Kidney (tissue), 14 donors: ENCODE measurements around the gene PLTP. TPM values are rescaled to one million over a fixed set of nuclear protein-coding genes. Genes with fewer than 3 reads are reported as not detected.

Experiments used
- DNase-seq, 5 donors: peaks; one replicate each; pipeline ENCODE4 v3.0.0-alpha.2; 2013 to 2020
- FAIRE-seq: peaks from 2 replicates; lab custom pipeline; 2012; peaks lifted over from hg19 to GRCh38; lab: Jason Lieb, UNC
- H3K27ac ChIP-seq, 2 donors: one replicate each; pipeline ENCODE4 v1.7.0; 2013; ENCODE audit warnings: low read depth in 2 of 2, low read length in 2 of 2, inconsistent platforms in 1 of 2
- H3K27me3 ChIP-seq: one replicate; pipeline ENCODE4 v1.7.1; 2013; ENCODE audit warnings: low read length, inconsistent platforms; ENCODE audit not compliant: control insufficient read depth, insufficient read depth
- H3K36me3 ChIP-seq, 3 donors: one replicate each; pipeline versions ENCODE4 v1.7.0 to v1.7.1; 2013; ENCODE audit warnings: low read length in 3 of 3, control low read depth in 1 of 3, inconsistent platforms in 1 of 3; ENCODE audit not compliant: insufficient read depth in 3 of 3, control insufficient read depth in 2 of 3
- H3K4me1 ChIP-seq, 3 donors: one replicate each; pipeline versions ENCODE4 v1.7.0 to v1.7.1; 2013; ENCODE audit warnings: low read length in 3 of 3, inconsistent platforms in 1 of 3, low read depth in 1 of 3; ENCODE audit not compliant: control insufficient read depth in 2 of 3, insufficient read depth in 2 of 3
- H3K4me3 ChIP-seq, 3 donors: one replicate each; pipeline versions ENCODE4 v1.7.0 to v1.8.1; 2013; ENCODE audit warnings: low read length in 3 of 3, control low read depth in 1 of 3, inconsistent platforms in 1 of 3
- H3K9ac ChIP-seq, 3 donors: one replicate each; pipeline versions ENCODE4 v1.7.0 to v1.7.1; 2013; ENCODE audit warnings: low read length in 3 of 3, control low read depth in 1 of 3, inconsistent platforms in 1 of 3
- H3K9me3 ChIP-seq, 3 donors: one replicate each; pipeline versions ENCODE4 v1.7.0 to v1.7.1; 2013; ENCODE audit warnings: low read length in 3 of 3, control low read depth in 1 of 3, inconsistent platforms in 1 of 3; ENCODE audit not compliant: control insufficient read depth in 2 of 3, insufficient read depth in 1 of 3
- intact Hi-C: fragments of 100-400 bp; cut with DNase I; formaldehyde crosslinking; loops from one replicate; pipeline ENCODE4 v1.11.1; 2022
- polyA plus RNA-seq: library from polyadenylated mRNA; stranded (reverse); fragments of 350-450 nt; fragmentation: Illumina TruSeq; extraction: RNeasy Lipid Tissue Mini Kit (QIAGEN cat#74804); gene quantifications from one replicate; pipeline ENCODE4 v1.2.3, GENCODE V29; 2014; ENCODE audit warnings: low read depth, low replicate concordance; ENCODE audit not compliant: insufficient read depth
- total RNA-seq: library from RNA; stranded (reverse); fragmentation: NEBNext Ultra II Directional; extraction: Animal tissue kit (Norgen Biotek cat#: 25700); gene quantifications from one replicate; pipeline ENCODE4 v1.2.1, GENCODE V29; 2021
- TF ChIP-seq, protein P1 (sequence below): IDR thresholded peaks from 3 replicates; pipeline ENCODE4 v1.5.1; 2012; ENCODE audit warnings: mild to moderate bottlenecking, moderate library complexity, borderline replicate concordance; ENCODE audit not compliant: insufficient read depth; ENCODE audit errors: extremely low read depth
- donor health status: control.
- donor health status: control.
- donor health status: control.
- donor health status: control.
- donor health status: control.
- donor health status: DM: yes; HTN: yes; CAD: no.
- donor health status: Normal renal cell carcinoma (clear cell type).

The PLTP gene
- total and polyA plus RNA-seq, 2 donors from 2014 or later = 345 to 790 TPM

DNA sequence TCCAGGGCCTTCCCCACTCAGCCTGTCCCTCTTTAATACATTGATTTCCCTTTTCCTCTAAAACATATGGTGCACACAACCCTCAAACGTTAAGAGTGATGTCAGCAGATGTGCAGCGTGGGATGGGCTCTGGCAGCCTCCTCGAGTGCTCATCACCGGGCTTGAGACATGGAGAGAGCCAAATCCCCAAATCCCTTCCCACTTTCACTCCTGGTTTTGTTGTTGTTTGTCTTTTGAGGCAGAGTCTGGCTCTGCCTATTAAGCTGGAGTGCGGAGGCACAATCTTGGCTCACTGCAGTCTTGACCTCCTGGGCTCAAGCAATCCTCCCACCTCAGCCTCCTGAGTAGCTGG, 5.8 kb upstream of the PLTP start:
- FAIRE-seq (no peak), DNase-seq (peak in 1 of 5 donors; percentile 65)
- Histone ChIP-seq H3K27me3 (no peaks in the 10 kb centered on the region), H3K4me3 (no peak overlapping the region), H3K9me3 (no peaks in the 10 kb centered on the region), H3K9ac (no peak overlapping the region), H3K36me3 (no peaks in the 10 kb centered on the region), H3K27ac (peak overlapping the region; percentile 51 to 86), H3K4me1 (peaks cover 0 to 15% (median 6%) of the 10 kb centered on the region in 3 donors)
- TF ChIP-seq, protein P1, sequence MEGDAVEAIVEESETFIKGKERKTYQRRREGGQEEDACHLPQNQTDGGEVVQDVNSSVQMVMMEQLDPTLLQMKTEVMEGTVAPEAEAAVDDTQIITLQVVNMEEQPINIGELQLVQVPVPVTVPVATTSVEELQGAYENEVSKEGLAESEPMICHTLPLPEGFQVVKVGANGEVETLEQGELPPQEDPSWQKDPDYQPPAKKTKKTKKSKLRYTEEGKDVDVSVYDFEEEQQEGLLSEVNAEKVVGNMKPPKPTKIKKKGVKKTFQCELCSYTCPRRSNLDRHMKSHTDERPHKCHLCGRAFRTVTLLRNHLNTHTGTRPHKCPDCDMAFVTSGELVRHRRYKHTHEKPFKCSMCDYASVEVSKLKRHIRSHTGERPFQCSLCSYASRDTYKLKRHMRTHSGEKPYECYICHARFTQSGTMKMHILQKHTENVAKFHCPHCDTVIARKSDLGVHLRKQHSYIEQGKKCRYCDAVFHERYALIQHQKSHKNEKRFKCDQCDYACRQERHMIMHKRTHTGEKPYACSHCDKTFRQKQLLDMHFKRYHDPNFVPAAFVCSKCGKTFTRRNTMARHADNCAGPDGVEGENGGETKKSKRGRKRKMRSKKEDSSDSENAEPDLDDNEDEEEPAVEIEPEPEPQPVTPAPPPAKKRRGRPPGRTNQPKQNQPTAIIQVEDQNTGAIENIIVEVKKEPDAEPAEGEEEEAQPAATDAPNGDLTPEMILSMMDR = no peak
- intact Hi-C loops = no loop called here

DNA sequence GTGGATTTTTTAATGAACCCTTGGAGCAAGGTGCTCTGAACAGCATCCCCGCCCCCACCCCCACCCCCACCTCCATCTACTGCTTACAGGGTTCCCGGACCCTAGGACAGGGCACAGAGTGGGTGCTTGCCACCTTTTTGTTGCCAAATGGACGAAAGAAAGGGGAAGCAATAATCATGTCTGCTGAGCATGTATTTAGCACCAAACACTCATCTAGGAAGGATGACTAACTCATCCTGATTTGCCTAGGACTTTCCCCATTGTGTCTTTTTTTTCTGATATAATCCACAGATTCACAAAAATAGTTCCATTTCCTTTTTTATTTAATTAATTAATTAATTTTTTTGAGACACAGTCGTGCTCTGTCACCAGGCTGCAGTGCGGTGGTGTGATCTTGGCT, 1.2 kb upstream of the PLTP start:
- Histone ChIP-seq H3K27ac (no peak overlapping the region), H3K4me1 (peaks cover 0 to 10% (median 0%) of the 10 kb centered on the region in 3 donors), H3K36me3 (no peaks in the 10 kb centered on the region), H3K27me3 (no peaks in the 10 kb centered on the region), H3K9ac (no peak overlapping the region), H3K9me3 (no peaks in the 10 kb centered on the region), H3K4me3 (no peak overlapping the region)
- FAIRE-seq = no peak
- TF ChIP-seq, protein P1 = no peak
- intact Hi-C loops = no loop called here
- DNase-seq = no peak

DNA sequence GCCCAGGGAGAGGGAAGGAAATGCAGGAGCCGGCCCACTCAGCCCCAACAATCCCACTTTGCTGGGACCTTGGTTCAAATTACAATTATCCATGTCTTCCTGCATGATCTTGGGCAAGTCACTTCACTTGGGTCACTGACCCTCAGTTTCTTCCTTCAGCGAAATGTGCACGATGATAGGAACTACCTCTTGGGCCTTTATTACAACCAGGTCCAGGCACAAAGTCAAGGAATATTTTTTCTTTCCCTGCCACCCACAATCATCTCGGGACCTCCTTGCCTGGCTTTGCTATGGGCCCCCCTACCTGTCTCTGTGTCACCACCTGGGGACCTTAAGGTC, 358 bp upstream of the PLTP start:
- H3K27me3 ChIP-seq = no peaks in the 10 kb centered on the region
- no peaks in the 10 kb centered on the region for H3K36me3 ChIP-seq
- H3K9me3 ChIP-seq = no peaks in the 10 kb centered on the region
- TF ChIP-seq, protein P1 = no peak
- intact Hi-C loops = no loop called here
- FAIRE-seq (no peak), DNase-seq (no peak)
- H3K4me3 ChIP-seq = peak overlapping the region in 2 of 3 donors; percentile 33 to 67
- H3K9ac ChIP-seq = no peak overlapping the region
- no peak overlapping the region for H3K27ac ChIP-seq
- H3K4me1 ChIP-seq = peaks cover 0 to 8% (median 0%) of the 10 kb centered on the region in 3 donors
